Esophagus squamous epithelium (tissue), 4 donors: Measurements from ENCODE around the gene ECEL1.

Experiments
- CTCF ChIP-seq, 6 experiments: fragments of 450-650 bp in 4 of 6; fragments of 200-600 bp in 2 of 6; sonication (generic) in 2 of 6; IDR thresholded peaks; one replicate each; pipeline ENCODE4 v1.5.1; 2016 to 2019; ENCODE audit warnings: antibody characterized with exemption in 6 of 6, mild to moderate bottlenecking in 4 of 6, moderate library complexity in 4 of 6
- POLR2A ChIP-seq, 4 donors: fragments of 450-650 bp; IDR thresholded peaks; one replicate each; pipeline ENCODE4 v1.6.1; 2017; ENCODE audit warnings: antibody characterized with exemption in 4 of 4, mild to moderate bottlenecking in 4 of 4, moderate library complexity in 3 of 4

- no peak for TF ChIP-seq CTCF (IDR thresholded peaks at IDR 0.05)
- TF ChIP-seq POLR2A (IDR thresholded peaks at IDR 0.05), result no peak
These were observed 37.1 kb upstream of the ECEL1 start for GRCh38 chr2:232524771-232525170.
